K562 (cell line): ENCODE results near the gene CCNL2. TPM values are rescaled to one million over a fixed set of nuclear protein-coding genes. Genes with fewer than 3 reads are reported as not detected.
A peak's percentile ranks its signal among the peaks of the same experiment; 100 is the strongest.

Source experiments
- CREB1 ChIP-seq, 2 experiments: sonication (generic) in 1 of 2; formaldehyde crosslinking in 1 of 2; IDR thresholded peaks; 2 replicates each; pipeline versions ENCODE4 v1.6.1 to v1.8.0; 2012 to 2022; ENCODE audit warnings: inconsistent platforms in 1 of 2, mild to moderate bottlenecking in 1 of 2, missing genetic modification reagents in 1 of 2, moderate library complexity in 1 of 2
- ETV6 ChIP-seq, 3 experiments: fragments of 150-350 bp in 1 of 3; sonication (generic) in 1 of 3; formaldehyde crosslinking in 1 of 3; IDR thresholded peaks; 2 replicates each; pipeline versions ENCODE4 v1.6.1 to v1.8.0; 2014 to 2022; ENCODE audit warnings: borderline replicate concordance in 2 of 3, low read depth in 2 of 3, antibody characterized with exemption in 1 of 3, low read length in 1 of 3, mild to moderate bottlenecking in 1 of 3, missing genetic modification reagents in 1 of 3
- FOSL1 ChIP-seq: fragments of 200-800 bp; sonication (Bioruptor generic); conservative IDR thresholded peaks from 2 replicates; pipeline ENCODE4 v1.6.1; 2016; ENCODE audit warnings: missing genetic modification characterization, missing compliant biosample characterization
- HNRNPLL ChIP-seq: fragments of 200-400 bp; formaldehyde crosslinking; IDR thresholded peaks from 2 replicates; pipeline ENCODE4 v1.6.1; 2017; ENCODE audit warnings: low read length, low read depth, mild to moderate bottlenecking; ENCODE audit not compliant: poor library complexity, severe bottlenecking
- NR2C1 ChIP-seq, 2 experiments: fragments of 450-650 bp; IDR thresholded peaks; 2 replicates each; pipeline ENCODE4 v1.6.1; 2017; ENCODE audit warnings: mild to moderate bottlenecking in 2 of 2, antibody characterized with exemption in 1 of 2, inconsistent platforms in 1 of 2, missing compliant biosample characterization in 1 of 2, missing genetic modification characterization in 1 of 2
- SMAD1 ChIP-seq: fragments of 150-350 bp; IDR thresholded peaks from 2 replicates; pipeline ENCODE4 v1.6.1; 2014; ENCODE audit warnings: low read length, low read depth; ENCODE audit not compliant: partially characterized antibody
- SMARCA4 ChIP-seq: fragments of 450-650 bp; IDR thresholded peaks from 2 replicates; pipeline ENCODE4 v1.6.1; 2016
- SRF ChIP-seq, 2 experiments: fragments of 250-450, 450-650 bp in 1 of 2; sonication (Bioruptor Pico) in 1 of 2; sonication (generic) in 1 of 2; formaldehyde crosslinking; IDR thresholded peaks; 2 replicates each; pipeline versions ENCODE4 v1.5.0 to v1.5.1; 2020 to 2022; ENCODE audit warnings: mild to moderate bottlenecking in 1 of 2, missing genetic modification reagents in 1 of 2
- SRSF3 ChIP-seq: fragments of 200-400 bp; formaldehyde crosslinking; IDR thresholded peaks from 2 replicates; pipeline ENCODE4 v1.6.1; 2016; ENCODE audit warnings: mild to moderate bottlenecking, low read length, moderate library complexity; ENCODE audit not compliant: insufficient read depth
- TAF15 ChIP-seq: fragments of 200-400 bp; formaldehyde crosslinking; IDR thresholded peaks from 2 replicates; pipeline ENCODE4 v1.6.1; 2017; ENCODE audit warnings: mild to moderate bottlenecking, low read depth, low read length, moderate library complexity
- TOE1 ChIP-seq, 2 experiments: fragments of 450-650 bp in 1 of 2; sonication (generic) in 1 of 2; formaldehyde crosslinking in 1 of 2; IDR thresholded peaks; 2 replicates each; pipeline versions ENCODE4 v1.7.1 to v1.8.0; 2016 to 2022; ENCODE audit warnings: borderline replicate concordance in 2 of 2, mild to moderate bottlenecking in 2 of 2, antibody characterized with exemption in 1 of 2, inconsistent platforms in 1 of 2, low read depth in 1 of 2, missing genetic modification reagents in 1 of 2, moderate library complexity in 1 of 2
- ZFX ChIP-seq: sonication (generic); formaldehyde crosslinking; IDR thresholded peaks from 2 replicates; pipeline ENCODE4 v1.8.0; 2022; ENCODE audit warnings: mild to moderate bottlenecking, missing genetic modification reagents, moderate library complexity
- ZNF766 ChIP-seq: fragments of 200-800 bp; sonication (Bioruptor generic); conservative IDR thresholded peaks from 2 replicates; pipeline ENCODE4 v1.6.1; 2016; ENCODE audit warnings: missing genetic modification characterization, missing compliant biosample characterization
- polyA plus RNA-seq, 8 experiments: library from polyadenylated mRNA; depleted of rRNA in 4 of 8; stranded (reverse) in 5 of 8; unstranded in 3 of 8; fragments of >200 nt; fragmentation: Nextera tagmentation in 2 of 8; fragmentation: Illumina TruSeq in 1 of 8; extraction: Ambion mirVana in 2 of 8; extraction: Trizol in 1 of 8; gene quantifications; 2 replicates each; pipeline versions ENCODE4 v1.2.1 to v1.2.3, GENCODE V29; 2011 to 2014; ENCODE audit warnings: inconsistent platforms in 1 of 8, missing spikeins in 1 of 8
- total RNA-seq, 7 experiments: library from RNA; depleted of rRNA in 6 of 7; stranded (reverse); fragments of >200 nt in 6 of 7; fragmentation: Illumina TruSeq in 2 of 7; extraction: Trizol in 2 of 7; gene quantifications; 2 replicates each; pipeline versions ENCODE4 v1.2.1 to v1.2.3, GENCODE V29; 2011 to 2021; ENCODE audit warnings: low replicate concordance in 1 of 7
- TF ChIP-seq, protein P1 (sequence below): fragments of 450-650 bp; IDR thresholded peaks from 2 replicates; pipeline ENCODE4 v1.6.1; 2016; ENCODE audit warnings: antibody characterized with exemption
- TF ChIP-seq, protein P2 (sequence below), 2 experiments: IDR thresholded peaks; 2 replicates each; pipeline ENCODE4 v1.6.1; 2011; ENCODE audit warnings: borderline replicate concordance in 1 of 2, control low read depth in 1 of 2, low read depth in 1 of 2, low read length in 1 of 2, mild to moderate bottlenecking in 1 of 2, mixed read lengths in 1 of 2, moderate library complexity in 1 of 2; ENCODE audit not compliant: insufficient read depth in 1 of 2, insufficient read length in 1 of 2, poor library complexity in 1 of 2, severe bottlenecking in 1 of 2; ENCODE audit errors: extremely low read depth in 1 of 2
- TF ChIP-seq, protein P3 (sequence below): fragments of 250-450 bp; sonication (Bioruptor Pico); IDR thresholded peaks from 2 replicates; pipeline ENCODE4 v1.8.0; 2022; ENCODE audit warnings: moderate library complexity, mild to moderate bottlenecking, inconsistent platforms
- TF ChIP-seq, protein P4 (sequence below): fragments of 250-450 bp; sonication (Bioruptor Pico); IDR thresholded peaks from 2 replicates; pipeline ENCODE4 v1.4.0; 2020; ENCODE audit warnings: mild to moderate bottlenecking, moderate library complexity

Gene CCNL2
- total and polyA plus RNA-seq, 9 of the 15 experiments (the other 6 are each of a cell fraction or from before 2014, with no cell fraction given), result 2.8 to 287 (median 94.5) TPM

DNA sequence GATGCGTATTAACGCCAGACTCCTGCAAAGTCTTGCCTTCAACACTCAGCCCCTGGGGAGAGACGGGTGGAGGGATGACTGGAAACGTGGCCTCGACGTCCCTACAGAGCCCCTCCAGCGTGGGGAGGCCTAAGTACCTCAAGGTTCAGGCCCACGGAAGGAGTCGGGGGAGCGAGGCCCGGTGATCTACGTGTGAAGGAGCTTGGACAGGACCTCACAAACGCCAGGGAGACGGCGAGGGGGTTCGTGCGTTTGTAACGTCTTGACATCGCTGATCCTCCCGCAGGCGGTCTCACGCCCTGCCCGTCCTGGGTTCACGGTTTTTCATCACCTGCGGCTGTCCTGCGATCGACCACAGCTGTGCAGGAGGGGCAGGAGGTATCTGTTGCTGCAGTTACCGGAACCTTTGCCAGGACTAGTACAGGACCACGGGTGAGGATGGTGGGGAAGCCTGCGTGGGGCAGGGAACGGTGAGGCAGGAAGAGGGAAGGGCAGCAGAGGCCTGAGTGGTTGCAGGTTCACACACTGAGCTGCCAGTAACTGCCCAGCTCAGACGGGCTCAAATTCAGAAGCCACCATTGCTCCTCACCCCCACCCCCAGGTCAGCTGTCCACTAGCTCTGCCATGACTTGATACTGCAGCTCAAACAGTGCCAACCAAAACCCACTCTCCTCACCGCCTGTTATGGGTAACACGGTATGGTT lies 889 bp upstream of the CCNL2 start (continued):
- 0 out of 2 replicates have a peak, but pooled peaks have one; percentile 48 for TF ChIP-seq TOE1 (IDR thresholded peaks at IDR 0.05; ENCODE audit: borderline replicate concordance)
- no peak for TF ChIP-seq TOE1 (CRISPR knock-in tag; IDR thresholded peaks at IDR 0.05; ENCODE audit: borderline replicate concordance, low read depth)
- TF ChIP-seq, protein P1, sequence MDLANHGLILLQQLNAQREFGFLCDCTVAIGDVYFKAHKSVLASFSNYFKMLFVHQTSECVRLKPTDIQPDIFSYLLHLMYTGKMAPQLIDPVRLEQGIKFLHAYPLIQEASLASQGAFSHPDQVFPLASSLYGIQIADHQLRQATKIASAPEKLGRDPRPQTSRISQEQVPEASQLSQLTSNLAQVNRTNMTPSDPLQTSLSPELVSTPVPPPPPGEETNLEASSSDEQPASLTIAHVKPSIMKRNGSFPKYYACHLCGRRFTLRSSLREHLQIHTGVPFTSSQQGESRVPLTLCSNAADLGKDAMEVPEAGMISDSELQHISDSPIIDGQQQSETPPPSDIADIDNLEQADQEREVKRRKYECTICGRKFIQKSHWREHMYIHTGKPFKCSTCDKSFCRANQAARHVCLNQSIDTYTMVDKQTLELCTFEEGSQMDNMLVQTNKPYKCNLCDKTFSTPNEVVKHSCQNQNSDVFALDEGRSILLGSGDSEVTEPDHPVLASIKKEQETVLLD, result peak; percentile 10; the same call in 1 of the 2 replicates
- TF ChIP-seq SRF (CRISPR knock-in tag; IDR thresholded peaks at IDR 0.05), result 0 out of 4 replicates have a peak, but pooled peaks of 1 of the 2 experiments have one; percentile 17
- no peak for TF ChIP-seq FOSL1 (tag)
- TF ChIP-seq SMARCA4, result peak; percentile 49; the same call in 1 of the 2 replicates
- TF ChIP-seq, protein P2, sequence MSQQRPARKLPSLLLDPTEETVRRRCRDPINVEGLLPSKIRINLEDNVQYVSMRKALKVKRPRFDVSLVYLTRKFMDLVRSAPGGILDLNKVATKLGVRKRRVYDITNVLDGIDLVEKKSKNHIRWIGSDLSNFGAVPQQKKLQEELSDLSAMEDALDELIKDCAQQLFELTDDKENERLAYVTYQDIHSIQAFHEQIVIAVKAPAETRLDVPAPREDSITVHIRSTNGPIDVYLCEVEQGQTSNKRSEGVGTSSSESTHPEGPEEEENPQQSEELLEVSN (IDR thresholded peaks at IDR 0.05; ENCODE audit: borderline replicate concordance in 1 of 2, extremely low read depth in 1 of 2, insufficient read depth in 1 of 2, insufficient read length in 1 of 2, low read depth in 1 of 2, low read length in 1 of 2, poor library complexity in 1 of 2, severe bottlenecking in 1 of 2), result no peak
- 0 out of 2 replicates have a peak, but pooled peaks have one; percentile 15 for TF ChIP-seq TAF15
- peak in 1 of 2 experiments; percentile 0; a peak in 1 of 4 replicates for TF ChIP-seq ETV6 (IDR thresholded peaks at IDR 0.05; ENCODE audit: borderline replicate concordance in 1 of 2, low read depth in 2 of 2, low read length in 1 of 2)
- TF ChIP-seq ETV6 (CRISPR knock-in tag; IDR thresholded peaks at IDR 0.05; ENCODE audit: borderline replicate concordance), result no peak
- TF ChIP-seq CREB1 (IDR thresholded peaks at IDR 0.05), result no peak
- no peak for TF ChIP-seq CREB1 (CRISPR knock-in tag; IDR thresholded peaks at IDR 0.05)
- TF ChIP-seq SMAD1, result no peak
- TF ChIP-seq HNRNPLL, result no peak
- TF ChIP-seq SRSF3, result peak; percentile 82; the same call in 1 of the 2 replicates
- TF ChIP-seq ZFX (CRISPR knock-in tag), result peak; percentile 37; the same call in 1 of the 2 replicates
- TF ChIP-seq NR2C1 (IDR thresholded peaks at IDR 0.05), result no peak
- TF ChIP-seq NR2C1 (tag; IDR thresholded peaks at IDR 0.05), result no peak
- 0 out of 2 replicates have a peak, but pooled peaks have one; percentile 29 for TF ChIP-seq ZNF766 (CRISPR knock-in tag)
- TF ChIP-seq, protein P3, sequence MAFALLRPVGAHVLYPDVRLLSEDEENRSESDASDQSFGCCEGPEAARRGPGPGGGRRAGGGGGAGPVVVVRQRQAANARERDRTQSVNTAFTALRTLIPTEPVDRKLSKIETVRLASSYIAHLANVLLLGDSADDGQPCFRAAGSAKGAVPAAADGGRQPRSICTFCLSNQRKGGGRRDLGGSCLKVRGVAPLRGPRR (CRISPR knock-in tag), result 0 out of 2 replicates have a peak, but pooled peaks have one; percentile 77
- TF ChIP-seq, protein P4, sequence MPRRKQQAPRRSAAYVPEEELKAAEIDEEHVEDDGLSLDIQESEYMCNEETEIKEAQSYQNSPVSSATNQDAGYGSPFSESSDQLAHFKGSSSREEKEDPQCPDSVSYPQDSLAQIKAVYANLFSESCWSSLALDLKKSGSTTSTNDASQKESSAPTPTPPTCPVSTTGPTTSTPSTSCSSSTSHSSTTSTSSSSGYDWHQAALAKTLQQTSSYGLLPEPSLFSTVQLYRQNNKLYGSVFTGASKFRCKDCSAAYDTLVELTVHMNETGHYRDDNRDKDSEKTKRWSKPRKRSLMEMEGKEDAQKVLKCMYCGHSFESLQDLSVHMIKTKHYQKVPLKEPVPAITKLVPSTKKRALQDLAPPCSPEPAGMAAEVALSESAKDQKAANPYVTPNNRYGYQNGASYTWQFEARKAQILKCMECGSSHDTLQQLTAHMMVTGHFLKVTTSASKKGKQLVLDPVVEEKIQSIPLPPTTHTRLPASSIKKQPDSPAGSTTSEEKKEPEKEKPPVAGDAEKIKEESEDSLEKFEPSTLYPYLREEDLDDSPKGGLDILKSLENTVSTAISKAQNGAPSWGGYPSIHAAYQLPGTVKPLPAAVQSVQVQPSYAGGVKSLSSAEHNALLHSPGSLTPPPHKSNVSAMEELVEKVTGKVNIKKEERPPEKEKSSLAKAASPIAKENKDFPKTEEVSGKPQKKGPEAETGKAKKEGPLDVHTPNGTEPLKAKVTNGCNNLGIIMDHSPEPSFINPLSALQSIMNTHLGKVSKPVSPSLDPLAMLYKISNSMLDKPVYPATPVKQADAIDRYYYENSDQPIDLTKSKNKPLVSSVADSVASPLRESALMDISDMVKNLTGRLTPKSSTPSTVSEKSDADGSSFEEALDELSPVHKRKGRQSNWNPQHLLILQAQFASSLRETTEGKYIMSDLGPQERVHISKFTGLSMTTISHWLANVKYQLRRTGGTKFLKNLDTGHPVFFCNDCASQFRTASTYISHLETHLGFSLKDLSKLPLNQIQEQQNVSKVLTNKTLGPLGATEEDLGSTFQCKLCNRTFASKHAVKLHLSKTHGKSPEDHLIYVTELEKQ (CRISPR knock-in tag), result no peak
